ENCODE measurements around the gene TMEM94.

Gene TMEM94

GRCh38 chr17:75496005-75496404 lies 39.6 kb downstream of the TMEM94 start:
- DNase-seq (ENCODE audit: low read depth in 2 of 2): no peak

DNA sequence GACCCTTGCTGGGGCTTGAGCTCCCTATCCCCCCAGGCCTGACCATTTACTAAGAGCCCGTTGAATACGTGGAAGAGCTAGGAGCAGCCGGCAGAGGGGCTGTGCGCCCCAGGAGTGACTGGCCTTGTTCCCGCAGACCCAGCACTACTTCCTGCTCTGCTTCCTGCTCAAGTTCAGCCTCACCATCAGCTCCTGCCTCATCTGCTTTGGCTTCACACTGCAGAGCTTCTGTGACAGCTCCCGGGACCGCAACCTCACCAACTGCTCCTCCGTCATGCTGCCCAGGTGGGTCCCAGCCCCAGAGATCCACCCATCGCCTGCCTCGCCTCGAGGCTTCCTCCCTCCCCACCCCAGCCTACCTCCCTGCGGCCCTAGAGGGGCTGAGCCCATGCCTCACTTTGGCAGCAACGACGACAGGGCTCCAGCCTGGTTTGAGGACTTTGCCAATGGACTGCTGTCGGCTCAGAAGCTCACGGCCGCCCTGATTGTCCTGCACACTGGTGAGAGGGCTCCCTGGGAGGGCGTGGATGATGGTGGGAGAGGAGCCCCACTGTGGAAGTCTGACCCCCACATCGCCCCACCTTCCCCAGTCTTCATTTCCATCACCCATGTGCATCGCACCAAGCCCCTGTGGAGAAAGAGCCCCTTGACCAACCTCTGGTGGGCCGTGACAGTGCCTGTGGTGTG lies 41.7 kb downstream of the TMEM94 start:
- no peak for DNase-seq (ENCODE audit: low read depth in 2 of 2)

DNA sequence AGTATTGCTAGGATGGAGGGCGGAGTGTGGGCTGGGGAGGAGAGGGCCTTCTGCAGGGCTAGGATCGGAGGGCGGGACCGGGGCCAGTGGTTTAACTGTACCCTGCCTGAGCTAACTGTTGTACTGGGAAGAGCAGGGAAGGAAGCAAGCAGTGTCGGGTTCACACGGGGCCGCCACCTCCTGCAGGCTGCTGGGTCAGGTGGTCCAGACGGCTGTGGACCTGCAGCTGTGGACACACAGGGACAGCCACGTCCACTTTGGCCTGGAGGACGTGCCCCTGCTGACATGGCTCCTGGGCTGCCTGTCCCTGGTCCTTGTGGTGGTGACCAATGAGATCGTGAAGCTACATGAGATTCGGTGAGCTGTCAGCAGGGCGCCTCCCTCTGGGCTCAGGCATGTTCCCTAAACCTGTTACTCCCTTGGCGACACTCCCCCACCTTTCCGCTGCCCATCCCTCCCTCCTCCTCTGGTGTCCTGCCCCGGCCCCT lies 42.3 kb downstream of the TMEM94 start:
- DNase-seq (ENCODE audit: low read depth in 2 of 2): no peak

DNA sequence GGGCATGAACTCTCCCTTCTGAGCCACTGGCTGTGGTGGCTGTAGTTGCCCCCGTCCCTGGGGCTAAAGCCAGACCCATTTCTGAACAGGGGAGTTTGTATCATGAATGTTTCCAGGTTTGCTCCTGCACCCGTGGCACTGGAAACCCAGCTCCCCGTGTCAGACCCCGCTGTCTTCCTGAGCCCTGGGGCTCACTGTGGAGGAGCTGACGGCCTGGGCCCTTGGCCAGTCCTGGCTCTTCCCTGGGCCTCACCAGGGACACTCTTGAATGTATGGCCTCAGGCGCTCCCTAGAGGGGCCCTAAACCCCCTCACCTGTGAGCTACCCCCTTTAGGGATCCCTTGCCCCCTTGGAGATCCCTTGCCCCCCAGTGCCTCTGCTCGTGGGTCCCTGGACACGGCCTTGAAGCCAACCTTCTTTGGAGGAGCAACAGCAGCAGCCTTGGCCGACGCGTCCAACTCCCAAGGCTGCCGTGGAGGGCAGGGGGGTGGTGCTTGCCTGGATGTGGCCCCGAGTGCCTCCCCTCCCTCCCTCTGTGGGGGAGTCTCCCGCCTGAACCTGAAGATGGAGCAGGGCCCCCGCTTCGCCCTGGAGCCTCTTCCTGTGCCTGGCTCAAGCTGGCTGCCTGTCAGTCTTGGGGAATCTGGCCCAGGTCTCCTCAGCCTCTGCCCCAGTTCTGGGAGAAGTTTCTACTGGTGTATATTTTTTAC lies 43.0 kb downstream of the TMEM94 start:
- DNase-seq (ENCODE audit: low read depth in 2 of 2): no peak

GRCh38 chr17:75500419-75501216 lies 44.2 kb downstream of the TMEM94 start:
- no peak for DNase-seq (ENCODE audit: low read depth in 2 of 2)

DNA sequence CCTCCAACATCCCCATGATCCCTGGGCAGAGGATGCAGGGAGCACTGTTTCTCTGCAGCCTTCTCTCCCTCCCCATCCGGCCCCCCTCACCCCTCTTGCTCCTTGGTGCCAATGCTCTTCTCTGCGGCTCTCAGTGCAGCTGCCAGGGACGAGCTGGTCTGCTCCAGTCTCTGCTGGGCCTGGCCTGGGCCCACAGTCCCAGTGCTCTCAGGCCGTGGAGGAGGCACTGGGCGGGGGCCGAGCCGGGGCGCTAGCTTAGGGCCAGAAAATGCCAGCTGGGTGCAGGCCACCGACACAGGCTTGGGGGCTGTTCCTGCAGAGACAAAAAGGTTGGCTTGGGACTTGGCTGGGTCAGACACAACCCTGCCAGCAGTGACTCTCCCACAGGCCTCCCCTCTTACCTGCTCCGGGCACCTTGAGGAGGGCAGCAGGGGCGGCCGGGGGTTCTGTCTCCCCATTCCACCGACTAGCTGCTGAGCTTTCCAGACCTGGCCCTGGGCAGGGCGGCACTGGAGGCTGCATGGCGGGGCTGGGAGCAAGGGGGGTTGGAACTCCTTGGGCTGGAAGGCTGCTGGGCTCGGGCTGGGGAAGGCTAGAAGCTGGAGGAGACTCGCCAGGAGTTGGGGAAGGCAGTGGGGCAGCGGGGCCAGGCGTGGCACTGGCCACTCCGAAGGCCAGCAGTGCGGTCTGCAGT lies 45.1 kb downstream of the TMEM94 start:
- no peak for DNase-seq (ENCODE audit: low read depth in 2 of 2)

- no peak for DNase-seq (ENCODE audit: low read depth in 2 of 2)
These were observed 45.8 kb downstream of the TMEM94 start for GRCh38 chr17:75502072-75502720.

GRCh38 chr17:75502721-75503329 lies 46.4 kb downstream of the TMEM94 start:
- DNase-seq (ENCODE audit: low read depth in 2 of 2): no peak

DNA sequence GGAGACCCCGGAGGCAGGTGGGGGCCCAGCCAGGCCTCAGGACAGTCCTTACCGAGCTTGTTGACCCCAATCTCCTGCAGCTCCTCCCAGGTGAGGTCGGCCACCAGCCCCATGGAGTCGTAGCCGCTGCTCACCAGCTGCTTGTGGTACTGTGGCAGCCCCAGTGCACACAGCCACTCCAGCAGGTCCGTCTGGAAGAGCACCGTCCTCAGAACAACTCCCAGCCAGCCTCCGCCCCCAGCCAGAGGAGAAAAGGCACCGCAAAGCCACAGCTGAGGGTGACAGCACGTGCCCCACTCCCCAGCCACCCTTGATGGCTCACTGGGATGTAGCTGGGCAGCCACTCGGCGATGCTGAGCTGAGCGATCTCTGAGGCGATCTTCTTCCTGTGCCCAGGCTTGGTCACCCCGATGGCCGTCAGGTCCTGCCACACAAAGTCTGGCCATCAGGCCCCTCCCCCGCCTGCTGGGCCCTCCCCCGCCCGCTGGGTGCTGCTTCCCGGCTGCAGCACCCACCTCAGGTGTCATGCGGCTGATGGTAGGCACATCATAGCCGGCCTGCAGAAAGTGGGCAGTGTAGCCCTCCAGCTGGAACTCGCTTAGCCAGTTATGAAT lies 47.0 kb downstream of the TMEM94 start:
- no peak for DNase-seq (ENCODE audit: low read depth in 2 of 2)

GRCh38 chr17:75503976-75504346 lies 47.5 kb downstream of the TMEM94 start:
- no peak for DNase-seq (ENCODE audit: low read depth in 2 of 2)

DNA sequence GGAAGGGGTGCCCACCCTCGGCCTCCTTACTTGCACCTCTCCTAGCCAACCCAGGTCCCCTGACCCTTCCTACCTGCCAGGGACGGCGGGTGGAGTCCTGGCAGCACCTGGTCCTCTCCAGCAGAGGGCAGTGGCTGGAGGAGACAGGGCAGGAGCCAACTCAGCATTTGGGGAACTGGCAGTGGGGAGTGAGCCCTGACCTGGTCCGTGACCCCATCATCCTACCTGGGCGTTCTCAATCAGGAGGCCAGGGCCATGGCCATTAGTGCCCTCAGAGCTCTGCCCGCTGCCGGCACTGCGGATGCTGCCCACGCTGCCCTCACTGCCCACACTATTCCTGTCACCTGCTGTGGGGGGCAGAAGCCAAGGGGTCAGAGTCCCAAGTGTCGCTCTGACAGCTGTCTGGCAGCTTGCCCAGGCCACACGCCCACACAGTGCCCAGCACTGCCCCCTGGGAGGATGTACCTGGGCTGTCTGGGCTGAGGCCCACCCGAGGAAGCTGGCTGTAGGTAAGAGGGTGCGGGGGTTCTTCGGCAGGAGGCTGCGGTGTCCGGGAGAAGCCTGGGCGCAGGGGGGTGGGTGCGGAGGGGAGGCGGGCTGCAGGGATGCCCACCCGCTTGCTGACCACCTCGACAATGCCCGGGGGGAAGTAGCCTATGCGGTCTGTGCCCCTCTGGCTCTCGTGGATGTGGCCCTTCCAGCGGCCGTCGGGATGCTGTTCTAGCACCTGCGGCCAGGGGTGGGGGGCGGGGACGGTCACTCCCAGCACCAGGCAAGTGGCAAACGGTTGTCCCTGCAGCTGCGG lies 48.1 kb downstream of the TMEM94 start:
- no peak for DNase-seq (ENCODE audit: low read depth in 2 of 2)

GRCh38 chr17:75505152-75505409 lies 48.6 kb downstream of the TMEM94 start:
- DNase-seq (ENCODE audit: low read depth in 2 of 2): no peak

GRCh38 chr17:75505640-75506039 lies 49.2 kb downstream of the TMEM94 start:
- no peak for DNase-seq (ENCODE audit: low read depth in 2 of 2)

GRCh38 chr17:75506134-75506533 lies 49.7 kb downstream of the TMEM94 start:
- no peak for DNase-seq (ENCODE audit: low read depth in 2 of 2)

DNA sequence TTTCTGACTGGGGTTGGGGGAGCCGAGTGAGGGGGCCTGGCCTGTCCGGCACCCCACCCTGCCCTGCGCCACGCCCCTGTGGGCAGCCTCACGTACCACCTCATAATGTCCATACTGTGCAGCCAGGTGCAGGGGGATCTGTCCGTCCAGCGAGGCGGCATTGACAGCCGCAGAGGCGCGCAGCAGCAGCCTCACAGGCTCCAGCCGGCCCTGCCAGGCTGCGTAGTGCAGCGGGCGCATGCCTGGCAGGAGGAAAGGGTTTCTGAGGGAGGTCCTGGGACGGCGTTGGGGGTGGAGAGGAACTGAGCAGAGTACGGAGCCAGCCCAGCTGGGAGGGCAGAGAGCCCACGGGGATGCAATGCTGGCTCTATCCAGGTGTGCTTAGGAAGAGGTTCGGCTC lies 50.5 kb downstream of the TMEM94 start:
- DNase-seq (ENCODE audit: low read depth in 2 of 2): no peak

- no peak for DNase-seq (ENCODE audit: low read depth in 2 of 2)
These were observed 51.6 kb downstream of the TMEM94 start for GRCh38 chr17:75507733-75508719.

DNA sequence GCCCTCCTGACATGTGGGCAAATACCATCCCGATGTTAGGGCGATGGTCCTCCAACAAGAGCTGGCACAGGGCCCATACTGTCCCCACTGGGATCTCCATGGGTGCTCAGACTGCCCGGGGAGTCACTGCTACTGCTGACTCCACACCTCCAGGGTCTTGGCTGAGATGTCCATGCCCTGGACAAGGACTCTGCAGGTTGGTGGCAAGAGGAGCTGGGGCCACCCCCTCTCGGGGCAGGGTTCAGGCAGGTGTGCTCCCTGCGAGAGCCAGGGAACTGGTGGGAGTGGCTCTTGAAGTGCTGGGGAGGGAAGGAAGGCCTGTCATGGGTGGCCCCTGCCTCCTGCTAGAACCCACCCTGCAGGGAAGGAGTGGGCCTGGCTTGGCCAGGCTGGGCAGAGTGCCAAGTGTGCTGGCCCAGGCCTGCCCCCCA lies 52.5 kb downstream of the TMEM94 start:
- no peak for DNase-seq (ENCODE audit: low read depth in 2 of 2)

GRCh38 chr17:75509528-75510258 lies 53.3 kb downstream of the TMEM94 start:
- no peak for DNase-seq (ENCODE audit: low read depth in 2 of 2)

Data from activated CD8-positive, alpha-beta memory T cell treated with anti-CD3 and anti-CD28 coated beads for 4 hours (primary cell).